ENCODE measurements around the gene TRIM62. TPM values are rescaled to one million over a fixed set of nuclear protein-coding genes. Genes with fewer than 3 reads are reported as not detected.
"Not testable (repeated sequence)": the region's sequence is repeated elsewhere in the genome, so short reads cannot be mapped to it uniquely, and the experiment has no call there.

Gene TRIM62
- total RNA-seq, 1 experiment from 2014 or later: 2.5 TPM

GRCh38 chr1:33110477-33110876 is 71.4 kb downstream of the TRIM62 start:
- H3K36me3 ChIP-seq (ENCODE audit: control insufficient read depth, insufficient read depth, low read length): no peaks in the 10 kb centered on the region
- no peak for DNase-seq
- H3K4me3 Mint-ChIP-seq (ENCODE audit: unreplicated experiment): no peak overlapping the region
- H3K36me3 Mint-ChIP-seq (ENCODE audit: insufficient read depth, unreplicated experiment): no peaks in the 10 kb centered on the region
- no peaks in the 10 kb centered on the region for H3K4me1 ChIP-seq
- no peak for TF ChIP-seq CTCF (IDR thresholded peaks at IDR 0.05; ENCODE audit: insufficient read depth in 1 of 2, low read depth in 1 of 2, low read length in 1 of 2, severe bottlenecking in 1 of 2, unreplicated experiment in 1 of 2)
- ChIA-PET POLR2A (no interaction called here), CTCF (no interaction called here)
- no peaks in the 10 kb centered on the region for H3K4me1 Mint-ChIP-seq (ENCODE audit: low read depth, unreplicated experiment)
- peaks cover 9% of the 10 kb centered on the region for H3K27me3 Mint-ChIP-seq (ENCODE audit: insufficient read depth, unreplicated experiment)
- H3K9me3 Mint-ChIP-seq (ENCODE audit: unreplicated experiment): peaks cover 12% of the 10 kb centered on the region
- H3K4me3 ChIP-seq (ENCODE audit: low read depth, low read length): no peak overlapping the region
- intact Hi-C loops (cut with micrococcal nuclease; ENCODE audit: unreplicated experiment): no loop called here
- H3K27ac Mint-ChIP-seq (ENCODE audit: unreplicated experiment): no peak overlapping the region
- BruUV-seq (replicated peaks): no TSS peak
- H3K27me3 ChIP-seq (replicated peaks; ENCODE audit: control insufficient read depth, insufficient read depth, low read length): no peaks in the 10 kb centered on the region
- no peaks in the 10 kb centered on the region for H3K9me3 ChIP-seq

- BruUV-seq (replicated peaks); H3K36me3 ChIP-seq (ENCODE audit: control insufficient read depth, insufficient read depth, low read length); DNase-seq; H3K9me3 ChIP-seq; H3K4me1 ChIP-seq; H3K27me3 Mint-ChIP-seq (ENCODE audit: insufficient read depth, unreplicated experiment); H3K4me3 Mint-ChIP-seq (ENCODE audit: unreplicated experiment); H3K9me3 Mint-ChIP-seq (ENCODE audit: unreplicated experiment); CTCF ChIA-PET; H3K4me1 Mint-ChIP-seq (ENCODE audit: low read depth, unreplicated experiment); H3K27me3 ChIP-seq (replicated peaks; ENCODE audit: control insufficient read depth, insufficient read depth, low read length); intact Hi-C loops (cut with micrococcal nuclease; ENCODE audit: unreplicated experiment); POLR2A ChIA-PET; H3K4me3 ChIP-seq (ENCODE audit: low read depth, low read length); H3K27ac Mint-ChIP-seq (ENCODE audit: unreplicated experiment); H3K36me3 Mint-ChIP-seq (ENCODE audit: insufficient read depth, unreplicated experiment): not testable (repeated sequence)
Measured at GRCh38 chr1:33100119-33100415, 81.8 kb downstream of the TRIM62 start.

GRCh38 chr1:33099290-33100118 is 82.3 kb downstream of the TRIM62 start:
- Mint-ChIP-seq H3K9me3 (ENCODE audit: unreplicated experiment) (no peaks in the 10 kb centered on the region), H3K27me3 (ENCODE audit: insufficient read depth, unreplicated experiment) (no peaks in the 10 kb centered on the region), H3K27ac (ENCODE audit: unreplicated experiment) (no peak overlapping the region), H3K36me3 (ENCODE audit: insufficient read depth, unreplicated experiment) (no peaks in the 10 kb centered on the region), H3K4me1 (ENCODE audit: low read depth, unreplicated experiment) (no peaks in the 10 kb centered on the region), H3K4me3 (ENCODE audit: unreplicated experiment) (no peak overlapping the region)
- CTCF ChIA-PET: no interaction called here
- Histone ChIP-seq H3K4me1 (no peaks in the 10 kb centered on the region), H3K4me3 (ENCODE audit: low read depth, low read length) (no peak overlapping the region), H3K9me3 (no peaks in the 10 kb centered on the region), H3K36me3 (ENCODE audit: control insufficient read depth, insufficient read depth, low read length) (no peaks in the 10 kb centered on the region), H3K27me3 (replicated peaks; ENCODE audit: control insufficient read depth, insufficient read depth, low read length) (no peaks in the 10 kb centered on the region; the same call in 1 of the 2 replicates)
- BruUV-seq (replicated peaks): no TSS peak
- no peak for DNase-seq
- intact Hi-C loops (cut with micrococcal nuclease; ENCODE audit: unreplicated experiment): loop anchor here (10.0 kb wide), 1 partner anchor 515 kb away; no protein-coding TSS in a partner anchor
- POLR2A ChIA-PET: no interaction called here
- no peak for TF ChIP-seq CTCF (IDR thresholded peaks at IDR 0.05; ENCODE audit: insufficient read depth in 1 of 2, low read depth in 1 of 2, low read length in 1 of 2, severe bottlenecking in 1 of 2, unreplicated experiment in 1 of 2)
